ENCODE data around the gene CES4A.

- TF ChIP-seq REST (tag by site-specific recombination; IDR thresholded peaks at IDR 0.05) (no peak), ZBTB7A (tag by site-specific recombination; IDR thresholded peaks at IDR 0.05; ENCODE audit: low read depth) (no peak), CTCF (tag by site-specific recombination; IDR thresholded peaks at IDR 0.05) (no peak), OSR2 (tag by site-specific recombination; IDR thresholded peaks at IDR 0.05) (no peak)
Measured at GRCh38 chr16:67043420-67043819, 55.0 kb downstream of the CES4A start.

Measured in HEK293 (cell line).